CD4-positive, alpha-beta T cell treated with Interleukin-17A for 1 hour (primary cell): ENCODE data around the gene EIF2AK3.
"Not testable (repeated sequence)": the region's sequence is repeated elsewhere in the genome, so short reads cannot be mapped to it uniquely, and the experiment has no call there.

ENCODE experiments used
- DNase-seq: peaks from one replicate; pipeline ENCODE4 v3.0.0-alpha.2; 2020

EIF2AK3 gene

GRCh38 chr2:88627055-88627855 is at the start of gene EIF2AK3:
Gene EIF2AK3, minus strand, starts transcription at chr2:88627464. Its CDS starts 190 bp downstream, at chr2:88627274.
- DNase-seq: peak; percentile 100

- no peak for DNase-seq
Measured at GRCh38 chr2:88673363-88673762, 46.1 kb upstream of the EIF2AK3 start.

GRCh38 chr2:88671786-88672427 is 44.6 kb upstream of the EIF2AK3 start:
- DNase-seq: peak; percentile 64

DNA sequence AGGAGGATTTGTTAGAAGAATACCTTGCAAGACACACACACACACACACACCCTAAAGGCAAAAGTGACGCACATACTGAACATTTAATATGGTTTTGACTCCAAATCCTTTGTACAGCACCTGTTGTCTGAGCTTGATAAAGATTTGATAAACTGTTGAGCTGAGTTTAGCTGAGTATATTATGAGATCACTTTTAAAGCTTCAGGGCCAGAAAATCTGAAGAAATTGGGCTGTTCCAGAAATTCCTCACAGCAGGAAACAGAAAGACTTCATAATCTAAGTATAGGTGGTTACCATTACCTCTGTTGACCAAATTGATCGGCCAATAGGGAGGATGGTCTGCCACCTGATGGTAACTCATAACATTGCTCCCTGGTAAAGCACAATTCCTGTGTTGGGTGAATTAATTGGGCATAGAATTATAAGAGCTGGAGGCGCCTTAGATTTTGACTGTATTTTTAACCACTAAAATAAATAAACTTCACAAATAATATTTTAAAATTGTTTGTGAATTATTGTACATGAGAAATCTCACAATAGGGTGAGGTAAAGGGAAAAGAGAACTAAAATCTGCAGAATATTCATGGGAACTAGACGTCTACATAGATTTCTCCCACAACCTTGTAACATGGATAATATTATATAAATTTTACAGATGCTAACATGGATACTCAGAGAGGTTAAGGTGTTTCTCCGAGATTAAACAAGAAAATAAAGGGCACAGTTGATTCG is 42.4 kb upstream of the EIF2AK3 start:
- DNase-seq: peak; percentile 55

DNA sequence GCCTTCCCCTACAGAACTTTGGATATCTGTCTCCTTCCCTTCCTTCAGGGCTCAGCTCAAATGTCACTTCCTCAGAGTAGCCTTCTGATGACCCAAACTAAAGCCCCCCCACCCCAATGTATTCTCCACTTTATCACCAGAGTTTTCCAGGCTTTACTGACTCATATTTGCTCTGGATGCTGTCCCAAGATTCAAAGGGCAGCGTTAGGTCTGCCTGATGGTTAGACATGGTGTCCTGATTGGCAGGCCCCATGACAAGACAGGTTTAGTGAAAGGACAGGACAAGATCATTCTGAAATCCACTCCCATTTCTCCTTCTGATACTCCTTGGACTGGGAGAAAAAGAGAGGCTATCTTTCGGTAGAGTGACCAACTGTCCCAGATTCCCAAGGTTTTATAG is 41.6 kb upstream of the EIF2AK3 start:
- DNase-seq: no peak

- DNase-seq: no peak
Measured at GRCh38 chr2:88667219-88667618, 40.0 kb upstream of the EIF2AK3 start.

- no peak for DNase-seq
Measured at GRCh38 chr2:88666576-88666975, 39.3 kb upstream of the EIF2AK3 start.

- no peak for DNase-seq
Measured at GRCh38 chr2:88660622-88661021, 33.4 kb upstream of the EIF2AK3 start.

GRCh38 chr2:88659538-88659915 is 32.3 kb upstream of the EIF2AK3 start:
- DNase-seq: no peak

GRCh38 chr2:88658881-88659537 is 31.7 kb upstream of the EIF2AK3 start:
- no peak for DNase-seq

- DNase-seq: no peak
Measured at GRCh38 chr2:88658326-88658725, 31.1 kb upstream of the EIF2AK3 start.

DNA sequence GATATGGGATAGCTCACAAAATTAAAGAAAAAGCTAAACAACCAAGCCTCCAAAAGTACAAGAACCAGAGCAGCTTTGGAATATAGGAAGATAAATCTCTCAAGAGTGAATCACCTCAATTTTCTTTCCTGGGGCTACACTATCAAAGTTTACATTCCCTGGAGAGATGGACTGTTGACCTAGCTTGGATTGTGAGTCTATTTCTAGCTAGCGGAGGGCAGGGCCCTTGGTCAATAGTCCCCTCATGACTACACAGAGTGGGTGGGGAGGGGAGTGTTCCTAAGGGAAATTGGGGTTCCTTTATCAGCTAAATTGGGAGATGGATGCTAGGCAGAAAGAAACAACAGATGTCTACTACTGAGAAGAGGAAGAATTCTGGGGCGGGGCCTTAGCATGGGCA is 29.9 kb upstream of the EIF2AK3 start:
- no peak for DNase-seq

GRCh38 chr2:88656690-88657089 is 29.4 kb upstream of the EIF2AK3 start:
- DNase-seq: no peak

- no peak for DNase-seq
Measured at GRCh38 chr2:88654714-88655113, 27.4 kb upstream of the EIF2AK3 start.

- no peak for DNase-seq
Measured at GRCh38 chr2:88651646-88652045, 24.4 kb upstream of the EIF2AK3 start.

DNA sequence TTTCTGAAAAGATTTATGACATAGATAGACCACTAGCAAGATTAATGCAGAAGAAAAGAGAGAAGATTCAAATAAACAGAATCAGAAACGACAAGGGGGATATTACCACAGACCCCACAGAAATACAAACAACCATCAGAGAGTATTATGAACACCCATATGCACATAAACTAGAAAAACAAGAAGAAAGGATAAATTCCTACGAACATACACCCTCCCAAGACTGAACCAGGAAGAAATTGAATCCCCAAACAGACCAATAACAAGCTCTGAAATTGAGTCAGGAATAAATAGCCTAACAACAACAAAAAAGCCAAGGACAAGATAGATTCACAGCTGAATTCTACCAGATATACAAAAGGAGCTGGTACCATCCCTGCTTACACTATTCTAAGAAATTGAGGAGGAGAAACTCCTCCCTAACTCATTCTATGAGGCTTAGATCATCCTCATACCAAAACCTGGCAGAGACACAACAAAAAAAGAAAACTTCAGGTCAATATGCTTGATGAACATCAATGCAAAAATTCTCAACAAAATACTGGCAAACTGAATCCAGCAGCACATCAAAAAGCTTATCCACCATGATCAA is 18.1 kb upstream of the EIF2AK3 start:
- DNase-seq: not testable (repeated sequence)

DNA sequence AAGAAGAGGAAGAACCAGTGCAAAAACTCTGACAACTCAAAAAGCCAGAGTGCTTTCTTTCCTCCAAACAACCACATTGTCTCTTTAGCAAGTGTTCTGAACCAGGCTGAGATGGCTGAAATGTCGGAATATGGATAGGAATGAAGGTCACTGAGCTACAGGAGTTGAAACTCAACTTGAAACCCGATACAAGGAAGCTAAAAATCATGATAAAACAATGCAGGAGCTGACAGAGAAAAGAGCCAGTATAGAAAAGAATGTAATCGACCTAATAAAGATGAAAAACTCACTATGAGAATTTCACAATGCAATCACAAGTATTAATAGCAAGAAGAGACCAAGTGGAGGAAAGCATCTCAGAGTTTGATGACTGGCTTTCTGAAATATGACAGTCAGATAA is 15.0 kb upstream of the EIF2AK3 start:
- DNase-seq: no peak

GRCh38 chr2:88641330-88641729 is 14.1 kb upstream of the EIF2AK3 start:
- no peak for DNase-seq

DNA sequence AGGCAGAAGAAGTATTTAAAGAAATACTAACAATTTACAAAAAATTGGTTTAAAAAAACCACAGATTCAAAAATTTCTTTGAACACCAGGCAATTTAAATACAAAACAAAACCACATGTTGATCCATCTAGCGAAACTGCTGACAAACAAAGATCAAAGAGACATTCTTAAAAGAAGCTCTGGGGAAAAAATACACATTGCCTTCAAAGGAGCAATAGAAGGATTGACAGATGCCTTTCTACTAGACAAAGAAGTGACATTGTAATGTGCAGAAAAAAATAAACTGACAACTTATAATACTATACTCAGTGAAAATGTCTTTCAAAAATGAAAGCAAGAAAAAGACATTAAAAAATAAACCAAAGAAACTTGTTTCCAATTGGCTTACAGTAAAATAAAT is 12.6 kb upstream of the EIF2AK3 start:
- DNase-seq: no peak

DNA sequence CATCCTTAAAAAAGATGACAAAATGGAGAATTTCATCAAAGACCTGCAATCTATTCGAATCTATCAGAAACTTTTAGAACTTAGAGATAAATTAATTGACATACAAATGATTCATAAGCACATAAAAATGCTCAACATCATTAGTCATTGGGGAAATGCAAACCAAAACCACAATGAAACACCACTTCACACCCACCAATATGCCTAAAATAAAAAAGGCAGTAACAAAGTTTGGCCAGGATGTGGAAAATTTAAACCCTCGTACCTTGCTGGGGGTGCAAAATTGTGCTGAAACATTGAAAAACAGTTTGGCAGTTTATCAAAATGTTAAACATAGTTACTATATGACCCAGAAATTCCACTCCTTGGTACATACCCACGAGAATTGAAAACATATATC is 11.5 kb upstream of the EIF2AK3 start:
- DNase-seq: peak; percentile 46

DNA sequence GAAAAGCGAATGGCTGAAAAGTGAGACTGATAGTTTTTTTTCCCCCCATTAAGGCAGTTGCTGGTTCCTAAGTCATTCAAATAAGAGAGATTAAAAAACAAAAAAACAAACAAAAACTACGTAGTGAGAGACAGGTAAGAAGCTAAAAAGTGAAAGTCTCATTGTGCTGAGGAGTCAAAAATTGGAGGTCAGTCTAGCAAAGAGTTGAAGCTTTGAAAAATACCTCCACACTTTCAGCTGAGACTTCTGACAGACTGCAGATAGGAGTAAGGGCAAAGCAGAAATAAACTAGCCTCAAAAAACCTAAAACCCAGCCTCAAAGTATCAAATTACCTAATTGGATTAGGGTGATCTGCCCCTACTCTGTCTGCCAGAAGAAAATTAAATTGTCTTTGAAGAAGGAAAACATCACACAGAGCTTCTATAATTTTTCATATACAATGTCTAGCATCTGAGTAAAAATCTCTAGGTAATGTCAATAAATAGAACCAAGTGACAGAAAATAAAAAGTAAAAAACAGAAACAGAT is 10.9 kb upstream of the EIF2AK3 start:
- no peak for DNase-seq

DNA sequence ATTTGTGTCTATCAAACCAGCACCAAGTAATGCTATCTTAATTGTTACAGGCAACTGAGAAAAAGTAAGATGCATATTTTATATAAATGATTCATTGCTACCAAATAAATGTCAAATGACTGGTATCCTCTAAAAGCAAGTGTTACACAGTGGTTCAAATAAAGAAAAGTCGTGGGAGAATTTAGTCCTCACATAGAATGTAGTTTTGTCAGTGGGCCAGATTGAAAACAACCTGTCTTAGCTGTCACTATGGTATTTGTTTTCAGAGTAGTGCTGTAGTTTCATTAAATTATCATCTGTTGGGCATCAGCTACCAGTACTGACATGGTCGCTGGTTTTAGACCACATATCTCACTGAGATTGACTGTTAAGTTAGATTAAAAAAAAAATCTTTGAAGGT is 10.2 kb upstream of the EIF2AK3 start:
- DNase-seq: no peak

DNA sequence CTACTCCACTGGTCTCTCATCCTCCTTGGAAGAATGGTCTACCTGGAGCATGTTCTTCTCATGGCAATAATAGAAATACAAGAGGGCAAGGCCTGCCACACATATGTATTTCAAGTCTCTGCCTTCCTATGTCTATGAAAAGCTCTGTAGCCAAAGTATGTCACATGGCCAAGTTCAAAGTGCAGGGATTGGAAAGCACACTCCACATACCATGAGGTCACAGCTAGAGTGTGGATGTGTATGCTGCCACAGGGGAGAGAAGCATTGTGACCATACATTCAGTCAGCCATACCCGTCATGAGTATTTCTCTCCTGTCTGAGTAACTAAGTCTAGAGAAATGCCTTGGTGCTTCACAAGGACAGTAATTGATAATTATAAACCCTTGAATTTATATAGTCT is 8.8 kb upstream of the EIF2AK3 start:
- DNase-seq: no peak
